ENCODE measurements around the gene SAFB.
"Not testable (repeated sequence)": the region's sequence is repeated elsewhere in the genome, so short reads cannot be mapped to it uniquely, and the experiment has no call there.

SAFB gene

GRCh38 chr19:5694167-5694955 is 71.5 kb downstream of the SAFB start:
- Histone ChIP-seq H3K4me1 (ENCODE audit: insufficient read depth, low read length) (no peaks in the 10 kb centered on the region), H3K36me3 (ENCODE audit: insufficient read depth, low read length) (peaks cover 20% of the 10 kb centered on the region), H3K9me3 (ENCODE audit: control insufficient read depth, insufficient read depth, low read length) (no peaks in the 10 kb centered on the region), H3K9ac (ENCODE audit: low read depth, low read length) (no peak overlapping the region)

- Histone ChIP-seq H3K9me3 (ENCODE audit: control insufficient read depth, insufficient read depth, low read length) (no peaks in the 10 kb centered on the region), H3K9ac (ENCODE audit: low read depth, low read length) (no peak overlapping the region), H3K4me1 (ENCODE audit: insufficient read depth, low read length) (no peaks in the 10 kb centered on the region), H3K36me3 (ENCODE audit: insufficient read depth, low read length) (peaks cover 20% of the 10 kb centered on the region)
These were observed 72.2 kb downstream of the SAFB start for GRCh38 chr19:5694956-5695648.

GRCh38 chr19:5695649-5696195 is 72.8 kb downstream of the SAFB start:
- Histone ChIP-seq H3K36me3 (ENCODE audit: insufficient read depth, low read length) (peaks cover 24% of the 10 kb centered on the region), H3K4me1 (ENCODE audit: insufficient read depth, low read length) (no peaks in the 10 kb centered on the region), H3K9me3 (ENCODE audit: control insufficient read depth, insufficient read depth, low read length) (no peaks in the 10 kb centered on the region), H3K9ac (ENCODE audit: low read depth, low read length) (no peak overlapping the region)

- Histone ChIP-seq H3K9me3 (ENCODE audit: control insufficient read depth, insufficient read depth, low read length) (no peaks in the 10 kb centered on the region), H3K4me1 (ENCODE audit: insufficient read depth, low read length) (no peaks in the 10 kb centered on the region), H3K9ac (ENCODE audit: low read depth, low read length) (no peak overlapping the region), H3K36me3 (ENCODE audit: insufficient read depth, low read length) (peaks cover 28% of the 10 kb centered on the region)
These were observed 73.5 kb downstream of the SAFB start for GRCh38 chr19:5696196-5697021.

GRCh38 chr19:5697022-5697889 is 74.4 kb downstream of the SAFB start:
- Histone ChIP-seq H3K9ac (ENCODE audit: low read depth, low read length) (no peak overlapping the region), H3K9me3 (ENCODE audit: control insufficient read depth, insufficient read depth, low read length) (no peaks in the 10 kb centered on the region), H3K4me1 (ENCODE audit: insufficient read depth, low read length) (no peaks in the 10 kb centered on the region), H3K36me3 (ENCODE audit: insufficient read depth, low read length) (peaks cover 22% of the 10 kb centered on the region)

- Histone ChIP-seq H3K9ac (ENCODE audit: low read depth, low read length) (no peak overlapping the region), H3K9me3 (ENCODE audit: control insufficient read depth, insufficient read depth, low read length) (no peaks in the 10 kb centered on the region), H3K4me1 (ENCODE audit: insufficient read depth, low read length) (no peaks in the 10 kb centered on the region), H3K36me3 (ENCODE audit: insufficient read depth, low read length) (peaks cover 16% of the 10 kb centered on the region)
These were observed 75.2 kb downstream of the SAFB start for GRCh38 chr19:5697890-5698634.

GRCh38 chr19:5698635-5699422 is 75.9 kb downstream of the SAFB start:
- Histone ChIP-seq H3K36me3 (ENCODE audit: insufficient read depth, low read length) (peaks cover 14% of the 10 kb centered on the region), H3K9ac (ENCODE audit: low read depth, low read length) (no peak overlapping the region), H3K9me3 (ENCODE audit: control insufficient read depth, insufficient read depth, low read length) (no peaks in the 10 kb centered on the region), H3K4me1 (ENCODE audit: insufficient read depth, low read length) (no peaks in the 10 kb centered on the region)

- Histone ChIP-seq H3K9ac (ENCODE audit: low read depth, low read length) (no peak overlapping the region), H3K36me3 (ENCODE audit: insufficient read depth, low read length) (peaks cover 24% of the 10 kb centered on the region), H3K4me1 (ENCODE audit: insufficient read depth, low read length) (no peaks in the 10 kb centered on the region), H3K9me3 (ENCODE audit: control insufficient read depth, insufficient read depth, low read length) (no peaks in the 10 kb centered on the region)
These were observed 77.7 kb downstream of the SAFB start for GRCh38 chr19:5700455-5701092.

- not testable (repeated sequence) for H3K9me3 ChIP-seq (ENCODE audit: control insufficient read depth, insufficient read depth, low read length); H3K9ac ChIP-seq (ENCODE audit: low read depth, low read length); H3K4me1 ChIP-seq (ENCODE audit: insufficient read depth, low read length)
- H3K36me3 ChIP-seq (ENCODE audit: insufficient read depth, low read length) = peaks cover 31% of the 10 kb centered on the region
These were observed 79.1 kb downstream of the SAFB start for GRCh38 chr19:5702053-5702410.

- no peak overlapping the region for H3K9ac ChIP-seq (ENCODE audit: low read depth, low read length)
- no peaks in the 10 kb centered on the region for H3K4me1 ChIP-seq (ENCODE audit: insufficient read depth, low read length)
- H3K36me3 ChIP-seq (ENCODE audit: insufficient read depth, low read length) = peaks cover 34% of the 10 kb centered on the region
- H3K9me3 ChIP-seq (ENCODE audit: control insufficient read depth, insufficient read depth, low read length) = no peaks in the 10 kb centered on the region
These were observed 81.2 kb downstream of the SAFB start for GRCh38 chr19:5703819-5704818.

- Histone ChIP-seq H3K36me3 (ENCODE audit: insufficient read depth, low read length) (peaks cover 36% of the 10 kb centered on the region), H3K9me3 (ENCODE audit: control insufficient read depth, insufficient read depth, low read length) (no peaks in the 10 kb centered on the region)
These were observed 82.7 kb downstream of the SAFB start for GRCh38 chr19:5705552-5705951.

More at GRCh38 chr19:5705552-5705951, 82.7 kb downstream of the SAFB start:
- no peak overlapping the region for H3K9ac ChIP-seq (ENCODE audit: low read depth, low read length)
- H3K4me1 ChIP-seq (ENCODE audit: insufficient read depth, low read length) = no peaks in the 10 kb centered on the region
